HEK293 (cell line): ENCODE results near the gene ARF5.
A peak's percentile ranks its signal among the peaks of the same experiment; 100 is the strongest.

Source experiments
- CTCF ChIA-PET: fragments of 350-600 bp; formaldehyde crosslinking; extraction: SDS; loops from one replicate; lab custom pipeline; 2021; ENCODE audit warnings: antibody characterized with exemption; lab: Yijun Ruan, JAX
- POLR2A ChIA-PET: fragments of 300-600 bp; formaldehyde crosslinking; extraction: SDS; loops from one replicate; lab custom pipeline; 2020; ENCODE audit warnings: antibody characterized with exemption, inconsistent platforms; lab: Yijun Ruan, JAX
- H3K27ac ChIP-seq: fragments of 200-500 bp; sonication (Bioruptor generic); 2 replicates; pipeline ENCODE4 v1.5.1; 2014; ENCODE audit warnings: low read depth, low read length, control low read depth, inconsistent platforms; ENCODE audit errors: extremely low read depth
- H3K36me3 ChIP-seq, 2 experiments: fragments of 200-500 bp in 1 of 2; sonication (Bioruptor generic) in 1 of 2; 1 replicate in 1 of 2; 2 replicates in 1 of 2; pipeline ENCODE4 v1.5.1; 2014 to 2017; ENCODE audit warnings: inconsistent platforms in 2 of 2, low read length in 2 of 2; ENCODE audit not compliant: control insufficient read depth in 2 of 2, insufficient read depth in 1 of 2
- H3K4me1 ChIP-seq: fragments of 200-500 bp; sonication (Bioruptor generic); 2 replicates; pipeline ENCODE4 v1.5.1; 2014; ENCODE audit warnings: mild to moderate bottlenecking, low read length, inconsistent platforms; ENCODE audit not compliant: control insufficient read depth, insufficient read depth
- H3K4me3 ChIP-seq: 2 replicates; pipeline ENCODE4 v1.5.1; 2011; ENCODE audit warnings: low read depth, mild to moderate bottlenecking, control low read depth, low read length, moderate library complexity
- H3K9me3 ChIP-seq: fragments of 200-500 bp; sonication (Bioruptor generic); 2 replicates; pipeline ENCODE4 v1.5.1; 2014; ENCODE audit warnings: low read depth, low read length, inconsistent platforms; ENCODE audit not compliant: control insufficient read depth, insufficient read depth
- HOXD13 ChIP-seq: sonication (generic); formaldehyde crosslinking; IDR thresholded peaks from 2 replicates; pipeline ENCODE4 v1.8.0; 2022; ENCODE audit warnings: missing genetic modification reagents, borderline replicate concordance
- KLF10 ChIP-seq: fragments of 450-650 bp; IDR thresholded peaks from 2 replicates; pipeline ENCODE4 v1.5.1; 2018; ENCODE audit warnings: missing biosample characterization, mild to moderate bottlenecking, missing genetic modification characterization
- OSR2 ChIP-seq: fragments of 450-650 bp; formaldehyde crosslinking; IDR thresholded peaks from 2 replicates; pipeline ENCODE4 v1.5.1; 2016; ENCODE audit warnings: missing biosample characterization, missing genetic modification characterization
- RBAK ChIP-seq: fragments of 450-650 bp; formaldehyde crosslinking; IDR thresholded peaks from 2 replicates; pipeline ENCODE4 v1.5.1; 2016; ENCODE audit warnings: missing biosample characterization, missing genetic modification characterization
- SP3 ChIP-seq: fragments of 450-650 bp; formaldehyde crosslinking; IDR thresholded peaks from 2 replicates; pipeline ENCODE4 v1.5.1; 2016; ENCODE audit warnings: missing biosample characterization, missing genetic modification characterization
- SP7 ChIP-seq: fragments of 450-650 bp; formaldehyde crosslinking; IDR thresholded peaks from 2 replicates; pipeline ENCODE4 v1.5.1; 2016; ENCODE audit warnings: missing biosample characterization, missing genetic modification characterization
- ZBTB17 ChIP-seq: fragments of 450-650 bp; formaldehyde crosslinking; IDR thresholded peaks from 2 replicates; pipeline ENCODE4 v1.5.1; 2016; ENCODE audit warnings: missing biosample characterization, missing genetic modification characterization
- ZBTB7A ChIP-seq: fragments of 450-650 bp; formaldehyde crosslinking; IDR thresholded peaks from 2 replicates; pipeline ENCODE4 v1.5.1; 2016; ENCODE audit warnings: low read depth, missing biosample characterization, missing genetic modification characterization
- ZIC2 ChIP-seq: fragments of 450-650 bp; formaldehyde crosslinking; IDR thresholded peaks from 2 replicates; pipeline ENCODE4 v1.5.1; 2016; ENCODE audit warnings: missing biosample characterization, missing genetic modification characterization
- ZNF148 ChIP-seq: fragments of 450-650 bp; formaldehyde crosslinking; IDR thresholded peaks from 2 replicates; pipeline ENCODE4 v1.5.0; 2017; ENCODE audit warnings: missing biosample characterization, missing genetic modification characterization, borderline replicate concordance
- ZNF16 ChIP-seq: fragments of 450-650 bp; formaldehyde crosslinking; IDR thresholded peaks from 2 replicates; pipeline ENCODE4 v1.5.1; 2016; ENCODE audit warnings: low read depth, missing biosample characterization, missing genetic modification characterization
- ZNF202 ChIP-seq: fragments of 450-650 bp; formaldehyde crosslinking; IDR thresholded peaks from 2 replicates; pipeline ENCODE4 v1.5.1; 2016; ENCODE audit warnings: missing biosample characterization, missing genetic modification characterization, borderline replicate concordance
- ZNF223 ChIP-seq: fragments of 450-650 bp; formaldehyde crosslinking; IDR thresholded peaks from 2 replicates; pipeline ENCODE4 v1.5.1; 2016; ENCODE audit warnings: missing biosample characterization, missing genetic modification characterization
- ZNF239 ChIP-seq: fragments of 450-650 bp; formaldehyde crosslinking; IDR thresholded peaks from 2 replicates; pipeline ENCODE4 v1.5.1; 2016; ENCODE audit warnings: missing biosample characterization, missing genetic modification characterization
- TF ChIP-seq, protein P1 (sequence below): fragments of 450-650 bp; IDR thresholded peaks from 2 replicates; pipeline ENCODE4 v1.5.1; 2018; ENCODE audit warnings: missing biosample characterization, missing genetic modification characterization
- TF ChIP-seq, protein P2 (sequence below): fragments of 450-650 bp; formaldehyde crosslinking; IDR thresholded peaks from 2 replicates; pipeline ENCODE4 v1.5.1; 2016; ENCODE audit warnings: missing biosample characterization, missing genetic modification characterization
- TF ChIP-seq, protein P3 (sequence below): fragments of 450-650 bp; formaldehyde crosslinking; IDR thresholded peaks from 2 replicates; pipeline ENCODE4 v1.5.1; 2017; ENCODE audit warnings: missing biosample characterization, missing genetic modification characterization
- TF ChIP-seq, protein P4 (sequence below): fragments of 450-650 bp; formaldehyde crosslinking; IDR thresholded peaks from 2 replicates; pipeline ENCODE4 v1.5.1; 2016; ENCODE audit warnings: missing biosample characterization, missing genetic modification characterization
- TF ChIP-seq, protein P5 (sequence below): fragments of 450-650 bp; formaldehyde crosslinking; IDR thresholded peaks from 2 replicates; pipeline ENCODE4 v1.5.1; 2017; ENCODE audit warnings: missing biosample characterization, missing genetic modification characterization
- TF ChIP-seq, protein P6 (sequence below): fragments of 450-650 bp; formaldehyde crosslinking; conservative IDR thresholded peaks from 2 replicates; pipeline ENCODE4 v1.5.1; 2016; ENCODE audit warnings: low read depth, missing biosample characterization, missing genetic modification characterization
- TF ChIP-seq, protein P7 (sequence below): fragments of 450-650 bp; formaldehyde crosslinking; IDR thresholded peaks from 2 replicates; pipeline ENCODE4 v1.5.1; 2017; ENCODE audit warnings: missing biosample characterization, mild to moderate bottlenecking, missing genetic modification characterization, moderate library complexity

ARF5 gene

GRCh38 chr7:127588019-127588696 lies at the start of gene ARF5:
ARF5 (plus strand) TSS chr7:127588411; CDS start chr7:127588499, 88 bp downstream.
- ChIA-PET POLR2A (interaction anchor here (0.7 to 2.8 kb wide), 6 partner anchors 10 to 622 kb away, joined by 3 to 13 read pairs (median 3); no protein-coding TSS in a partner anchor), CTCF (interaction anchor here (0.6 to 2.0 kb wide), 11 partner anchors 9 to 655 kb away, joined by 3 to 8 read pairs (median 3); no protein-coding TSS in a partner anchor)
- Histone ChIP-seq H3K4me3 (peak within 1 kb of the TSS; percentile 86), H3K4me1 (peaks cover 6% of the 10 kb centered on the region; the same call in 1 of the 2 replicates), H3K36me3 (peaks cover 7 to 36% of the 10 kb centered on the region in 2 experiments; a peak in 2 of 3 replicates), H3K27ac (peak within 1 kb of the TSS; percentile 77; the same call in 1 of the 2 replicates), H3K9me3 (no peaks in the 10 kb centered on the region)
- TF ChIP-seq RBAK (no peak), ZNF202 (tag by site-specific recombination) (no peak), SP3 (peak; percentile 22; the same call in 1 of the 2 replicates), ZBTB7A (tag by site-specific recombination) (0 out of 2 replicates have a peak, but pooled peaks have one; percentile 51), SP7 (0 out of 2 replicates have a peak, but pooled peaks have one; percentile 9), ZNF148 (tag by site-specific recombination) (no peak), ZNF16 (no peak), OSR2 (tag by site-specific recombination) (no peak), ZNF223 (tag by site-specific recombination) (0 out of 2 replicates have a peak, but pooled peaks have one; percentile 51), ZNF239 (tag by site-specific recombination) (no peak), ZBTB17 (no peak; the same call in 1 of the 2 replicates), KLF10 (peak; percentile 48), ZIC2 (tag by site-specific recombination) (no peak), HOXD13 (CRISPR knock-in tag) (no peak)
- TF ChIP-seq, protein P1, sequence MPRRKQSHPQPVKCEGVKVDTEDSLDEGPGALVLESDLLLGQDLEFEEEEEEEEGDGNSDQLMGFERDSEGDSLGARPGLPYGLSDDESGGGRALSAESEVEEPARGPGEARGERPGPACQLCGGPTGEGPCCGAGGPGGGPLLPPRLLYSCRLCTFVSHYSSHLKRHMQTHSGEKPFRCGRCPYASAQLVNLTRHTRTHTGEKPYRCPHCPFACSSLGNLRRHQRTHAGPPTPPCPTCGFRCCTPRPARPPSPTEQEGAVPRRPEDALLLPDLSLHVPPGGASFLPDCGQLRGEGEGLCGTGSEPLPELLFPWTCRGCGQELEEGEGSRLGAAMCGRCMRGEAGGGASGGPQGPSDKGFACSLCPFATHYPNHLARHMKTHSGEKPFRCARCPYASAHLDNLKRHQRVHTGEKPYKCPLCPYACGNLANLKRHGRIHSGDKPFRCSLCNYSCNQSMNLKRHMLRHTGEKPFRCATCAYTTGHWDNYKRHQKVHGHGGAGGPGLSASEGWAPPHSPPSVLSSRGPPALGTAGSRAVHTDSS: no peak
- TF ChIP-seq, protein P2, sequence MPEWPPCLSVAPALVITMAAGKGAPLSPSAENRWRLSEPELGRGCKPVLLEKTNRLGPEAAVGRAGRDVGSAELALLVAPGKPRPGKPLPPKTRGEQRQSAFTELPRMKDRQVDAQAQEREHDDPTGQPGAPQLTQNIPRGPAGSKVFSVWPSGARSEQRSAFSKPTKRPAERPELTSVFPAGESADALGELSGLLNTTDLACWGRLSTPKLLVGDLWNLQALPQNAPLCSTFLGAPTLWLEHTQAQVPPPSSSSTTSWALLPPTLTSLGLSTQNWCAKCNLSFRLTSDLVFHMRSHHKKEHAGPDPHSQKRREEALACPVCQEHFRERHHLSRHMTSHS (tag by site-specific recombination): no peak
- TF ChIP-seq, protein P3, sequence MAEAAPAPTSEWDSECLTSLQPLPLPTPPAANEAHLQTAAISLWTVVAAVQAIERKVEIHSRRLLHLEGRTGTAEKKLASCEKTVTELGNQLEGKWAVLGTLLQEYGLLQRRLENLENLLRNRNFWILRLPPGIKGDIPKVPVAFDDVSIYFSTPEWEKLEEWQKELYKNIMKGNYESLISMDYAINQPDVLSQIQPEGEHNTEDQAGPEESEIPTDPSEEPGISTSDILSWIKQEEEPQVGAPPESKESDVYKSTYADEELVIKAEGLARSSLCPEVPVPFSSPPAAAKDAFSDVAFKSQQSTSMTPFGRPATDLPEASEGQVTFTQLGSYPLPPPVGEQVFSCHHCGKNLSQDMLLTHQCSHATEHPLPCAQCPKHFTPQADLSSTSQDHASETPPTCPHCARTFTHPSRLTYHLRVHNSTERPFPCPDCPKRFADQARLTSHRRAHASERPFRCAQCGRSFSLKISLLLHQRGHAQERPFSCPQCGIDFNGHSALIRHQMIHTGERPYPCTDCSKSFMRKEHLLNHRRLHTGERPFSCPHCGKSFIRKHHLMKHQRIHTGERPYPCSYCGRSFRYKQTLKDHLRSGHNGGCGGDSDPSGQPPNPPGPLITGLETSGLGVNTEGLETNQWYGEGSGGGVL (tag by site-specific recombination): peak; percentile 20; the same call in 1 of the 2 replicates
- TF ChIP-seq, protein P4, sequence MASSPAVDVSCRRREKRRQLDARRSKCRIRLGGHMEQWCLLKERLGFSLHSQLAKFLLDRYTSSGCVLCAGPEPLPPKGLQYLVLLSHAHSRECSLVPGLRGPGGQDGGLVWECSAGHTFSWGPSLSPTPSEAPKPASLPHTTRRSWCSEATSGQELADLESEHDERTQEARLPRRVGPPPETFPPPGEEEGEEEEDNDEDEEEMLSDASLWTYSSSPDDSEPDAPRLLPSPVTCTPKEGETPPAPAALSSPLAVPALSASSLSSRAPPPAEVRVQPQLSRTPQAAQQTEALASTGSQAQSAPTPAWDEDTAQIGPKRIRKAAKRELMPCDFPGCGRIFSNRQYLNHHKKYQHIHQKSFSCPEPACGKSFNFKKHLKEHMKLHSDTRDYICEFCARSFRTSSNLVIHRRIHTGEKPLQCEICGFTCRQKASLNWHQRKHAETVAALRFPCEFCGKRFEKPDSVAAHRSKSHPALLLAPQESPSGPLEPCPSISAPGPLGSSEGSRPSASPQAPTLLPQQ (tag by site-specific recombination): no peak
- TF ChIP-seq, protein P5, sequence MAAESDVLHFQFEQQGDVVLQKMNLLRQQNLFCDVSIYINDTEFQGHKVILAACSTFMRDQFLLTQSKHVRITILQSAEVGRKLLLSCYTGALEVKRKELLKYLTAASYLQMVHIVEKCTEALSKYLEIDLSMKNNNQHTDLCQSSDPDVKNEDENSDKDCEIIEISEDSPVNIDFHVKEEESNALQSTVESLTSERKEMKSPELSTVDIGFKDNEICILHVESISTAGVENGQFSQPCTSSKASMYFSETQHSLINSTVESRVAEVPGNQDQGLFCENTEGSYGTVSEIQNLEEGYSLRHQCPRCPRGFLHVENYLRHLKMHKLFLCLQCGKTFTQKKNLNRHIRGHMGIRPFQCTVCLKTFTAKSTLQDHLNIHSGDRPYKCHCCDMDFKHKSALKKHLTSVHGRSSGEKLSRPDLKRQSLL (tag by site-specific recombination): peak; percentile 79
- TF ChIP-seq, protein P6, sequence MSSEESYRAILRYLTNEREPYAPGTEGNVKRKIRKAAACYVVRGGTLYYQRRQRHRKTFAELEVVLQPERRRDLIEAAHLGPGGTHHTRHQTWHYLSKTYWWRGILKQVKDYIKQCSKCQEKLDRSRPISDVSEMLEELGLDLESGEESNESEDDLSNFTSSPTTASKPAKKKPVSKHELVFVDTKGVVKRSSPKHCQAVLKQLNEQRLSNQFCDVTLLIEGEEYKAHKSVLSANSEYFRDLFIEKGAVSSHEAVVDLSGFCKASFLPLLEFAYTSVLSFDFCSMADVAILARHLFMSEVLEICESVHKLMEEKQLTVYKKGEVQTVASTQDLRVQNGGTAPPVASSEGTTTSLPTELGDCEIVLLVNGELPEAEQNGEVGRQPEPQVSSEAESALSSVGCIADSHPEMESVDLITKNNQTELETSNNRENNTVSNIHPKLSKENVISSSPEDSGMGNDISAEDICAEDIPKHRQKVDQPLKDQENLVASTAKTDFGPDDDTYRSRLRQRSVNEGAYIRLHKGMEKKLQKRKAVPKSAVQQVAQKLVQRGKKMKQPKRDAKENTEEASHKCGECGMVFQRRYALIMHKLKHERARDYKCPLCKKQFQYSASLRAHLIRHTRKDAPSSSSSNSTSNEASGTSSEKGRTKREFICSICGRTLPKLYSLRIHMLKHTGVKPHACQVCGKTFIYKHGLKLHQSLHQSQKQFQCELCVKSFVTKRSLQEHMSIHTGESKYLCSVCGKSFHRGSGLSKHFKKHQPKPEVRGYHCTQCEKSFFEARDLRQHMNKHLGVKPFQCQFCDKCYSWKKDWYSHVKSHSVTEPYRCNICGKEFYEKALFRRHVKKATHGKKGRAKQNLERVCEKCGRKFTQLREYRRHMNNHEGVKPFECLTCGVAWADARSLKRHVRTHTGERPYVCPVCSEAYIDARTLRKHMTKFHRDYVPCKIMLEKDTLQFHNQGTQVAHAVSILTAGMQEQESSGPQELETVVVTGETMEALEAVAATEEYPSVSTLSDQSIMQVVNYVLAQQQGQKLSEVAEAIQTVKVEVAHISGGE (tag by site-specific recombination): peak; percentile 15; the same call in 1 of the 2 replicates
- TF ChIP-seq, protein P7, sequence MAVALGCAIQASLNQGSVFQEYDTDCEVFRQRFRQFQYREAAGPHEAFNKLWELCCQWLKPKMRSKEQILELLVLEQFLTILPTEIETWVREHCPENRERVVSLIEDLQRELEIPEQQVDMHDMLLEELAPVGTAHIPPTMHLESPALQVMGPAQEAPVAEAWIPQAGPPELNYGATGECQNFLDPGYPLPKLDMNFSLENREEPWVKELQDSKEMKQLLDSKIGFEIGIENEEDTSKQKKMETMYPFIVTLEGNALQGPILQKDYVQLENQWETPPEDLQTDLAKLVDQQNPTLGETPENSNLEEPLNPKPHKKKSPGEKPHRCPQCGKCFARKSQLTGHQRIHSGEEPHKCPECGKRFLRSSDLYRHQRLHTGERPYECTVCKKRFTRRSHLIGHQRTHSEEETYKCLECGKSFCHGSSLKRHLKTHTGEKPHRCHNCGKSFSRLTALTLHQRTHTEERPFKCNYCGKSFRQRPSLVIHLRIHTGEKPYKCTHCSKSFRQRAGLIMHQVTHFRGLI (tag by site-specific recombination): no peak
